ENCODE results near the gene RAD18. TPM values are rescaled to one million over a fixed set of nuclear protein-coding genes. Genes with fewer than 3 reads are reported as not detected.

The RAD18 gene, protein sequence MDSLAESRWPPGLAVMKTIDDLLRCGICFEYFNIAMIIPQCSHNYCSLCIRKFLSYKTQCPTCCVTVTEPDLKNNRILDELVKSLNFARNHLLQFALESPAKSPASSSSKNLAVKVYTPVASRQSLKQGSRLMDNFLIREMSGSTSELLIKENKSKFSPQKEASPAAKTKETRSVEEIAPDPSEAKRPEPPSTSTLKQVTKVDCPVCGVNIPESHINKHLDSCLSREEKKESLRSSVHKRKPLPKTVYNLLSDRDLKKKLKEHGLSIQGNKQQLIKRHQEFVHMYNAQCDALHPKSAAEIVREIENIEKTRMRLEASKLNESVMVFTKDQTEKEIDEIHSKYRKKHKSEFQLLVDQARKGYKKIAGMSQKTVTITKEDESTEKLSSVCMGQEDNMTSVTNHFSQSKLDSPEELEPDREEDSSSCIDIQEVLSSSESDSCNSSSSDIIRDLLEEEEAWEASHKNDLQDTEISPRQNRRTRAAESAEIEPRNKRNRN
- total RNA-seq: 10 to 100 TPM; 12.2 to 15.6 TPM

- peak within 1 kb of the TSS; percentile 57 to 66 for H3K4me3 ChIP-seq
- peak; percentile 36 for TF ChIP-seq POLR2A (IDR thresholded peaks at IDR 0.05)
- TF ChIP-seq POLR2AphosphoS5 (IDR thresholded peaks at IDR 0.05): peak; percentile 98
- TF ChIP-seq, protein P1, sequence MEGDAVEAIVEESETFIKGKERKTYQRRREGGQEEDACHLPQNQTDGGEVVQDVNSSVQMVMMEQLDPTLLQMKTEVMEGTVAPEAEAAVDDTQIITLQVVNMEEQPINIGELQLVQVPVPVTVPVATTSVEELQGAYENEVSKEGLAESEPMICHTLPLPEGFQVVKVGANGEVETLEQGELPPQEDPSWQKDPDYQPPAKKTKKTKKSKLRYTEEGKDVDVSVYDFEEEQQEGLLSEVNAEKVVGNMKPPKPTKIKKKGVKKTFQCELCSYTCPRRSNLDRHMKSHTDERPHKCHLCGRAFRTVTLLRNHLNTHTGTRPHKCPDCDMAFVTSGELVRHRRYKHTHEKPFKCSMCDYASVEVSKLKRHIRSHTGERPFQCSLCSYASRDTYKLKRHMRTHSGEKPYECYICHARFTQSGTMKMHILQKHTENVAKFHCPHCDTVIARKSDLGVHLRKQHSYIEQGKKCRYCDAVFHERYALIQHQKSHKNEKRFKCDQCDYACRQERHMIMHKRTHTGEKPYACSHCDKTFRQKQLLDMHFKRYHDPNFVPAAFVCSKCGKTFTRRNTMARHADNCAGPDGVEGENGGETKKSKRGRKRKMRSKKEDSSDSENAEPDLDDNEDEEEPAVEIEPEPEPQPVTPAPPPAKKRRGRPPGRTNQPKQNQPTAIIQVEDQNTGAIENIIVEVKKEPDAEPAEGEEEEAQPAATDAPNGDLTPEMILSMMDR (IDR thresholded peaks at IDR 0.05): peak in 1 of 4 experiments; percentile 14
- intact Hi-C loops (cut with DNase I): no loop called here
- peaks cover 18% of the 10 kb centered on the region for H3K4me1 ChIP-seq (replicated peaks)
- H3K9me3 ChIP-seq: no peaks in the 10 kb centered on the region
- DNase-seq (ENCODE audit: low spot score): peak; percentile 85
- H3K27me3 ChIP-seq (replicated peaks; ENCODE audit: insufficient read depth): no peaks in the 10 kb centered on the region
- WGBS: under 1% methylated on average over 40 of the region's 45 CpGs
- peak within 1 kb of the TSS; percentile 82 to 84 for H3K27ac ChIP-seq
- H3K36me3 ChIP-seq: no peaks in the 10 kb centered on the region
These were observed at the start of gene RAD18 for GRCh38 chr3:8963137-8963853. RAD18 (minus strand) TSS chr3:8963472; CDS start chr3:8963385, 87 bp downstream.

DNA sequence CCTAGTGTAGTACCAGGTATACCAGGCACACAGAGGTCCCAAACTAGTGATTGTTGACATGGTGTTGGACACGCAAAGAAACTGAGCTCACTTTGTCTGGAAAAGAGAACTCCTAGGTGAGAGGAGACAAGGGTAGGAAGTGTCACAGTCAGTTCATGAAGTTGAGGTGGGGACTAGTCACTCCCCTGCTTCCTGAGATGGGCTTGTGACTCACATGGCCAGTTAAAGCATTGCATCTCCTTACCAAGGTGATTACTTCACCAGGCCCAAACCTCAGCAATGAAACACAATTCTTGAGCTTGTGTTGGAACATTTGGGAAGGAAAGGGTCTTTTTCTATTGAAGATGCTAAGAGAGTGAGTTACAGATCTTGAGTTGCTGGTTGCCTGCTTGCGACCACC is 49.2 kb upstream of the RAD18 start:
- 91% methylated on average over 2 of the region's 2 CpGs for WGBS
- intact Hi-C loops (cut with DNase I): no loop called here
- Histone ChIP-seq H3K27ac (no peak overlapping the region), H3K4me1 (replicated peaks) (no peaks in the 10 kb centered on the region), H3K4me3 (no peak overlapping the region), H3K36me3 (no peaks in the 10 kb centered on the region), H3K9me3 (no peaks in the 10 kb centered on the region), H3K27me3 (replicated peaks; ENCODE audit: insufficient read depth) (no peaks in the 10 kb centered on the region)
- TF ChIP-seq POLR2AphosphoS5 (IDR thresholded peaks at IDR 0.05) (no peak), POLR2A (IDR thresholded peaks at IDR 0.05) (no peak)
- TF ChIP-seq, protein P1 (IDR thresholded peaks at IDR 0.05): no peak
- no peak for DNase-seq (ENCODE audit: low spot score)

GRCh38 chr3:9009976-9010545 is 46.8 kb upstream of the RAD18 start:
- no peaks in the 10 kb centered on the region for H3K36me3 ChIP-seq
- WGBS: 95% methylated on average over 11 of the region's 11 CpGs
- intact Hi-C loops (cut with DNase I): no loop called here
- no peaks in the 10 kb centered on the region for H3K27me3 ChIP-seq (replicated peaks; ENCODE audit: insufficient read depth)
- H3K4me3 ChIP-seq: no peak overlapping the region
- H3K4me1 ChIP-seq (replicated peaks): no peaks in the 10 kb centered on the region
- TF ChIP-seq POLR2A (IDR thresholded peaks at IDR 0.05) (no peak), POLR2AphosphoS5 (IDR thresholded peaks at IDR 0.05) (no peak)
- TF ChIP-seq, protein P1 (IDR thresholded peaks at IDR 0.05): no peak
- H3K27ac ChIP-seq: no peak overlapping the region
- no peaks in the 10 kb centered on the region for H3K9me3 ChIP-seq
- no peak for DNase-seq (ENCODE audit: low spot score)

DNA sequence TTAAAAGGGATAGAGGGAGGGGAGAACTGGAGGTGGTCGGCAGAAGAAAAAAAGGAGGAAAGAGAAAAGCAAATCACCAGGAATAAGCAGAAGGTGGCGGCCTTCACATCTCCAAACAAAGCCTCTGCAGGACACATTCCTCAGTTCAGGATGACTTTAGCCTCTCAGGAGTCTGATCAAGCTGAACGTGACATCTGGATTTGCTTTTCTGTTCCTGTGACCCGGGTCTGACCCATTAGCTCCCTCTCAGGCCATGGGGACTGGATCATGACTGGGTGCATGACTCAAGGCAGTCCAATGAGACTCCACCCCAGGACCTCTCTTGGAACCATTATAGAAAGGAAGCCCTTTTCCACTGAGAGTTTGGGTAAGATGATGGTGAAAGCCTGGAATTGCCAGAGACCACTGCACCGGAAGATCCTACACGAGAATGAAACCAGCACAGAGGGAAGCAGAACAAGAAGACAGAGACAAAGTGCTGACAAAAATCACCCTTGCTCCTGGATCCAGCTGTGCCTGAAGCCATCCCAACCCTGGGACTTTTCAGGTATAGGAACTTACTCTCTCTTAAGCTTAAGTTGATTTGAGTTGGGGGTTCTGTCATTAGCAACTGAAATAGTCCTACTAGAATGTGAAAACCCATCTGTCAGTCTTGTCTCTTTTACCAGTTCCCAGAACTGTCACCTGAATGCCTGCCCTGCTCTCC is 45.4 kb upstream of the RAD18 start:
- DNase-seq (ENCODE audit: low spot score): no peak
- TF ChIP-seq, protein P1 (IDR thresholded peaks at IDR 0.05): no peak
- no peak for TF ChIP-seq POLR2AphosphoS5 (IDR thresholded peaks at IDR 0.05)
- TF ChIP-seq POLR2A (IDR thresholded peaks at IDR 0.05): no peak
- Histone ChIP-seq H3K4me3 (no peak overlapping the region), H3K27ac (no peak overlapping the region), H3K9me3 (no peaks in the 10 kb centered on the region), H3K4me1 (replicated peaks) (no peaks in the 10 kb centered on the region), H3K36me3 (no peaks in the 10 kb centered on the region), H3K27me3 (replicated peaks; ENCODE audit: insufficient read depth) (no peaks in the 10 kb centered on the region)
- intact Hi-C loops (cut with DNase I): no loop called here
- WGBS: 65% methylated on average over 6 of the region's 6 CpGs
